ENCODE results near the gene PATJ.

Gene PATJ

GRCh38 chr1:62025154-62025553, 282.9 kb downstream of the PATJ start:
- TF ChIP-seq REST (IDR thresholded peaks at IDR 0.05; ENCODE audit: insufficient read depth in 1 of 2, low read depth in 2 of 2, low read length in 2 of 2) (no peak), FOXP2 (optimal IDR thresholded peaks at IDR 0.05; ENCODE audit: borderline replicate concordance, extremely low read depth, extremely low read length, insufficient read depth) (no peak), POLR2AphosphoS5 (IDR thresholded peaks at IDR 0.05; ENCODE audit: low read depth, low read length) (no peak), TAF1 (IDR thresholded peaks at IDR 0.05; ENCODE audit: borderline replicate concordance, insufficient read depth, low read length) (no peak), SIN3A (IDR thresholded peaks at IDR 0.05; ENCODE audit: borderline replicate concordance, insufficient read depth, low read length) (no peak)

- TF ChIP-seq TAF1 (IDR thresholded peaks at IDR 0.05; ENCODE audit: borderline replicate concordance, insufficient read depth, low read length) (no peak), SIN3A (IDR thresholded peaks at IDR 0.05; ENCODE audit: borderline replicate concordance, insufficient read depth, low read length) (no peak), POLR2AphosphoS5 (IDR thresholded peaks at IDR 0.05; ENCODE audit: low read depth, low read length) (no peak), REST (IDR thresholded peaks at IDR 0.05; ENCODE audit: insufficient read depth in 1 of 2, low read depth in 2 of 2, low read length in 2 of 2) (no peak), FOXP2 (optimal IDR thresholded peaks at IDR 0.05; ENCODE audit: borderline replicate concordance, extremely low read depth, extremely low read length, insufficient read depth) (no peak)
Measured at GRCh38 chr1:62025892-62026291, 283.6 kb downstream of the PATJ start.

- TF ChIP-seq POLR2AphosphoS5 (IDR thresholded peaks at IDR 0.05; ENCODE audit: low read depth, low read length) (no peak), REST (IDR thresholded peaks at IDR 0.05; ENCODE audit: insufficient read depth in 1 of 2, low read depth in 2 of 2, low read length in 2 of 2) (no peak), TAF1 (IDR thresholded peaks at IDR 0.05; ENCODE audit: borderline replicate concordance, insufficient read depth, low read length) (no peak), FOXP2 (optimal IDR thresholded peaks at IDR 0.05; ENCODE audit: borderline replicate concordance, extremely low read depth, extremely low read length, insufficient read depth) (no peak), SIN3A (IDR thresholded peaks at IDR 0.05; ENCODE audit: borderline replicate concordance, insufficient read depth, low read length) (no peak)
Measured at GRCh38 chr1:62029704-62030103, 287.4 kb downstream of the PATJ start.

DNA sequence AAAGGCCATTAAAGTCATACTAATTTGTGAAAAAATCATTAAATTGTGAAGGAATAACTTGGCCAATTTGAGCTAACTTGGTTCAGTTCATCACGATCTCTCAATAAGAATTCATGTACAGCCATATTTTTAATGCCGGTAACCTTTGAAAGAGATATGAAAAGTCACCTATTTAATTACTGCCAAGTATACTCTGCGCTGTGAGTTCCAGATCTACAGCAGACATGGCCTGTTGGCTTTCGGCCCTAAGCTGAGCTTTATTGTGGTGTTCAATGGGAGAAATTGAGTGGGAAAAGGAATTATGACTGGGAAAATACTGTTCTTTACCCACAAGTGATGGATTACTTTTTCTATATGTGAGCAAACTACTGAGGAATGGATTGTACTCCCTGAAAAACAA, 292.5 kb downstream of the PATJ start:
- TF ChIP-seq REST (IDR thresholded peaks at IDR 0.05; ENCODE audit: insufficient read depth in 1 of 2, low read depth in 2 of 2, low read length in 2 of 2) (no peak), POLR2AphosphoS5 (IDR thresholded peaks at IDR 0.05; ENCODE audit: low read depth, low read length) (no peak), SIN3A (IDR thresholded peaks at IDR 0.05; ENCODE audit: borderline replicate concordance, insufficient read depth, low read length) (no peak), FOXP2 (optimal IDR thresholded peaks at IDR 0.05; ENCODE audit: borderline replicate concordance, extremely low read depth, extremely low read length, insufficient read depth) (no peak), TAF1 (IDR thresholded peaks at IDR 0.05; ENCODE audit: borderline replicate concordance, insufficient read depth, low read length) (no peak)

GRCh38 chr1:62037274-62037673, 295.0 kb downstream of the PATJ start:
- no peak for TF ChIP-seq POLR2AphosphoS5 (IDR thresholded peaks at IDR 0.05; ENCODE audit: low read depth, low read length)
- no peak for TF ChIP-seq FOXP2 (optimal IDR thresholded peaks at IDR 0.05; ENCODE audit: borderline replicate concordance, extremely low read depth, extremely low read length, insufficient read depth)
- no peak for TF ChIP-seq REST (IDR thresholded peaks at IDR 0.05; ENCODE audit: insufficient read depth in 1 of 2, low read depth in 2 of 2, low read length in 2 of 2)
- no peak for TF ChIP-seq TAF1 (IDR thresholded peaks at IDR 0.05; ENCODE audit: borderline replicate concordance, insufficient read depth, low read length)
- no peak for TF ChIP-seq SIN3A (IDR thresholded peaks at IDR 0.05; ENCODE audit: borderline replicate concordance, insufficient read depth, low read length)
